ENCODE data around the gene ZW10. TPM values are rescaled to one million over a fixed set of nuclear protein-coding genes. Genes with fewer than 3 reads are reported as not detected.

The ZW10 gene
- total and polyA plus RNA-seq, 2 donors from 2014 or later: 6.7 to 11.0 TPM

DNA sequence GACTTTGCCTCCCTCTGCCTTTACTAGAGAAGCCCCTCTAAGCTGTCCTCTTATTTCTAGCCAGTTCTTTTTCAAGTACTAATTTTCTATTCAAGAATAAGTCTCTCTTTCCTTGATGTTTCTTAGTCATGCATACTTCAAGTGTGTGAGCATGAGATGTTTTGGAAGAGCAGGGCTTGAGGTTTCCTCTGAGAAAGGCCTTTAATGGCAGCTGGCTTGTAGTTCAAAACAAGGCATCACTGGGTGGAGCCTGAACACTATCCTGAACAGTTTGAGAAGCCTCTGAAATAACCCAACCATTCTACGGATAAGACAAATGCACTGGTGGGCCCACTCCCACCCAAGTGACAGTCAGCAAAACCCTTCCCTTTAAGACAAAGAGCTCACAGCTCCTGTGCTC, 43.7 kb upstream of the ZW10 start:
- no peak for DNase-seq

DNA sequence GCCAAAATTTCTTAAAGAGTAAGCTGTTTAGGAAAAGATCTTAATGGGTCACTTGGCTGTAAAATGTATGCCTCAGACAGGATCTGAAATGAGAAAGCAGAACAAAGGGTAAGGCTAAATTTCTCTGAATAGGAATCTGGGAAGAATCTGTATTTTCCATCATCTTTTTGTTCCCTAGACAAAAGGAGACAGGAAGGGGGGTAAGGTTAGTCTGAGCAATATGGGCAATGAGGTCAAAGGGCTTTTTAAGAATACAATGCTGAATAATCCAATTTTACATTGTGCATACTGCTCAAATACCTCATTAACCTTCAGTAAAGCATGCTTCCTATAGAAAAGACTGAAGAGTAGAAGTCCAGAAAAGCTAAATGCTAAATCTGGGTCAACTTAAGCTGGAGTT, 40.7 kb upstream of the ZW10 start:
- TF ChIP-seq, protein P1, sequence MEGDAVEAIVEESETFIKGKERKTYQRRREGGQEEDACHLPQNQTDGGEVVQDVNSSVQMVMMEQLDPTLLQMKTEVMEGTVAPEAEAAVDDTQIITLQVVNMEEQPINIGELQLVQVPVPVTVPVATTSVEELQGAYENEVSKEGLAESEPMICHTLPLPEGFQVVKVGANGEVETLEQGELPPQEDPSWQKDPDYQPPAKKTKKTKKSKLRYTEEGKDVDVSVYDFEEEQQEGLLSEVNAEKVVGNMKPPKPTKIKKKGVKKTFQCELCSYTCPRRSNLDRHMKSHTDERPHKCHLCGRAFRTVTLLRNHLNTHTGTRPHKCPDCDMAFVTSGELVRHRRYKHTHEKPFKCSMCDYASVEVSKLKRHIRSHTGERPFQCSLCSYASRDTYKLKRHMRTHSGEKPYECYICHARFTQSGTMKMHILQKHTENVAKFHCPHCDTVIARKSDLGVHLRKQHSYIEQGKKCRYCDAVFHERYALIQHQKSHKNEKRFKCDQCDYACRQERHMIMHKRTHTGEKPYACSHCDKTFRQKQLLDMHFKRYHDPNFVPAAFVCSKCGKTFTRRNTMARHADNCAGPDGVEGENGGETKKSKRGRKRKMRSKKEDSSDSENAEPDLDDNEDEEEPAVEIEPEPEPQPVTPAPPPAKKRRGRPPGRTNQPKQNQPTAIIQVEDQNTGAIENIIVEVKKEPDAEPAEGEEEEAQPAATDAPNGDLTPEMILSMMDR (IDR thresholded peaks at IDR 0.05; ENCODE audit: borderline replicate concordance, extremely low read depth, insufficient read depth): no peak
- Histone ChIP-seq H3K4me1 (ENCODE audit: control insufficient read depth in 2 of 3, insufficient read depth in 2 of 3, low read depth in 1 of 3, low read length in 3 of 3) (no peaks in the 10 kb centered on the region), H3K9me3 (ENCODE audit: control insufficient read depth in 2 of 3, insufficient read depth in 1 of 3, low read length in 3 of 3) (no peaks in the 10 kb centered on the region), H3K27ac (ENCODE audit: low read depth in 2 of 2, low read length in 2 of 2) (no peak overlapping the region), H3K9ac (ENCODE audit: low read length in 3 of 3) (no peak overlapping the region), H3K27me3 (ENCODE audit: control insufficient read depth, insufficient read depth, low read length) (no peaks in the 10 kb centered on the region), H3K36me3 (ENCODE audit: control insufficient read depth in 2 of 3, insufficient read depth in 3 of 3, low read length in 3 of 3) (peaks cover 0 to 5% (median 2%) of the 10 kb centered on the region in 3 donors), H3K4me3 (ENCODE audit: low read length in 3 of 3) (no peak overlapping the region)
- DNase-seq (no peak), FAIRE-seq (no peak)
- intact Hi-C loops (cut with DNase I): no loop called here

More for the DNA sequence above, 43.7 kb upstream of the ZW10 start:
- TF ChIP-seq, protein P1 (IDR thresholded peaks at IDR 0.05; ENCODE audit: borderline replicate concordance, extremely low read depth, insufficient read depth): no peak
- Histone ChIP-seq H3K4me3 (ENCODE audit: low read length in 3 of 3) (no peak overlapping the region), H3K9ac (ENCODE audit: low read length in 3 of 3) (no peak overlapping the region), H3K9me3 (ENCODE audit: control insufficient read depth in 2 of 3, insufficient read depth in 1 of 3, low read length in 3 of 3) (no peaks in the 10 kb centered on the region), H3K36me3 (ENCODE audit: control insufficient read depth in 2 of 3, insufficient read depth in 3 of 3, low read length in 3 of 3) (peaks cover 0 to 11% (median 4%) of the 10 kb centered on the region in 3 donors), H3K27ac (ENCODE audit: low read depth in 2 of 2, low read length in 2 of 2) (no peak overlapping the region), H3K27me3 (ENCODE audit: control insufficient read depth, insufficient read depth, low read length) (no peaks in the 10 kb centered on the region), H3K4me1 (ENCODE audit: control insufficient read depth in 2 of 3, insufficient read depth in 2 of 3, low read depth in 1 of 3, low read length in 3 of 3) (no peaks in the 10 kb centered on the region)
- intact Hi-C loops (cut with DNase I): no loop called here
- no peak for FAIRE-seq

DNA sequence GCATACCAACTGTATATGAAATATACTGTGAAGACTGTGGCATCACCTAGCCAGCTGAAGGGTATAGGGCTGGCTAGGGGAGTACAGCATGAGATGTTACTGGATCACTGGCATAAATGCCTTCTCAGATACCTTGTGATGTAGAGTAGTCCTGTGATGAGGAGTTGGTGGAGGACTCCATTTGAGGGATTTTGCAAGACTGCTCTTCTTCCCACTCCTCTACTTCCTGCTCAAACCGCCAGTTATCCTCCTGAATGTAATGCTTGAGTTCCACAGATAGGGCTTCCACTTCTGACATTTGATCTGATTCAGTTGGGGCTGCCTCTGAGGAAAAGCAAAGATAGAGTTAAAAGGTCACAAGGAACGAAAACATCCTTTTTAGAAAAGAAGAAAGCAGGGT, 35.4 kb upstream of the ZW10 start:
- TF ChIP-seq, protein P1 (IDR thresholded peaks at IDR 0.05; ENCODE audit: borderline replicate concordance, extremely low read depth, insufficient read depth): no peak
- no peak overlapping the region for H3K9ac ChIP-seq (ENCODE audit: low read length in 3 of 3)
- H3K9me3 ChIP-seq (ENCODE audit: control insufficient read depth in 2 of 3, insufficient read depth in 1 of 3, low read length in 3 of 3): no peaks in the 10 kb centered on the region
- no peaks in the 10 kb centered on the region for H3K27me3 ChIP-seq (ENCODE audit: control insufficient read depth, insufficient read depth, low read length)
- peaks cover 0 to 22% (median 6%) of the 10 kb centered on the region in 3 donors for H3K36me3 ChIP-seq (ENCODE audit: control insufficient read depth in 2 of 3, insufficient read depth in 3 of 3, low read length in 3 of 3)
- DNase-seq: no peak
- no peak for FAIRE-seq
- H3K4me3 ChIP-seq (ENCODE audit: low read length in 3 of 3): no peak overlapping the region
- H3K4me1 ChIP-seq (ENCODE audit: control insufficient read depth in 2 of 3, insufficient read depth in 2 of 3, low read depth in 1 of 3, low read length in 3 of 3): no peaks in the 10 kb centered on the region
- intact Hi-C loops (cut with DNase I): no loop called here
- no peak overlapping the region for H3K27ac ChIP-seq (ENCODE audit: low read depth in 2 of 2, low read length in 2 of 2)

DNA sequence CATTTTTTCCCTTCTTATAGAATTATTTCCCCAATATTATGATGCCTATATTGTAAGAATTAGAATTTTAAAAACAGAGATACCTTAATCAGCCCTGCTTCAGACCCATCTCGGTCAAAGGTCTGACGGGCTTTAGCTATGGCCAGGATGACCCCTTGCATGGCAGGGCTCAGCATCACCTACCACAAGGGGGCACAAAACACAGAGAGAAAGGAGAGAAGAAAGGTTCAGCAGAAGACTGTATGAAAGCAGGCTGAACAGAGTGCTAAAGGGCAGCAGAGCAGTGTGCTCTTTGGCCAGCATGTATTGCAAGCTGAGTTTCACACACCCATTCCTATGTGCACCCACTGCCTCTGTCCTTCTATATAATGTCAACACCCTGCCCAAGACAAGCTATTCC, 32.9 kb upstream of the ZW10 start:
- Histone ChIP-seq H3K9me3 (ENCODE audit: control insufficient read depth in 2 of 3, insufficient read depth in 1 of 3, low read length in 3 of 3) (no peaks in the 10 kb centered on the region), H3K27ac (ENCODE audit: low read depth in 2 of 2, low read length in 2 of 2) (no peak overlapping the region), H3K4me3 (ENCODE audit: low read length in 3 of 3) (no peak overlapping the region), H3K9ac (ENCODE audit: low read length in 3 of 3) (no peak overlapping the region), H3K36me3 (ENCODE audit: control insufficient read depth in 2 of 3, insufficient read depth in 3 of 3, low read length in 3 of 3) (peaks cover 0 to 35% (median 16%) of the 10 kb centered on the region in 3 donors), H3K27me3 (ENCODE audit: control insufficient read depth, insufficient read depth, low read length) (no peaks in the 10 kb centered on the region), H3K4me1 (ENCODE audit: control insufficient read depth in 2 of 3, insufficient read depth in 2 of 3, low read depth in 1 of 3, low read length in 3 of 3) (no peaks in the 10 kb centered on the region)
- TF ChIP-seq, protein P1 (IDR thresholded peaks at IDR 0.05; ENCODE audit: borderline replicate concordance, extremely low read depth, insufficient read depth): peak; percentile 24
- DNase-seq (peak in 3 of 5 donors; percentile 12 to 27 (median 17)), FAIRE-seq (no peak)
- intact Hi-C loops (cut with DNase I): no loop called here
